Smooth muscle cell (in vitro differentiated cells): ENCODE data around the gene PIK3AP1. TPM values are rescaled to one million over a fixed set of nuclear protein-coding genes. Genes with fewer than 3 reads are reported as not detected.
A peak's percentile ranks its signal among the peaks of the same experiment; 100 is the strongest.

Experiments
- DNase-seq: peaks from one replicate; lab custom pipeline; 2025; ENCODE audit not compliant: unreplicated experiment; lab: John Stamatoyannopoulos, UW
- H2AFZ ChIP-seq: fragments of 200-600 bp; sonication (generic); 2 replicates; pipeline ENCODE4 v1.6.0; 2016; ENCODE audit warnings: antibody characterized with exemption, low read depth, mild to moderate bottlenecking
- H3F3A ChIP-seq: fragments of 200-600 bp; sonication (generic); 2 replicates; pipeline ENCODE4 v1.6.0; 2017; ENCODE audit warnings: antibody characterized with exemption, low read depth
- H3K27ac ChIP-seq: fragments of 200-600 bp; sonication (generic); 2 replicates; pipeline ENCODE4 v1.5.1; 2016; ENCODE audit warnings: low read depth, mild to moderate bottlenecking
- H3K27me3 ChIP-seq: fragments of 200-600 bp; sonication (generic); 2 replicates; pipeline ENCODE4 v1.6.1; 2016; ENCODE audit warnings: low read depth, mild to moderate bottlenecking
- H3K36me3 ChIP-seq: fragments of 200-600 bp; sonication (generic); 2 replicates; pipeline ENCODE4 v1.5.1; 2016; ENCODE audit warnings: low read depth
- H3K4me1 ChIP-seq: fragments of 200-600 bp; sonication (generic); 2 replicates; pipeline ENCODE4 v1.5.1; 2016; ENCODE audit warnings: low read depth
- H3K4me2 ChIP-seq: fragments of 200-600 bp; sonication (generic); 2 replicates; pipeline ENCODE4 v1.6.0; 2016; ENCODE audit warnings: mild to moderate bottlenecking
- H3K4me3 ChIP-seq: fragments of 200-600 bp; sonication (generic); 2 replicates; pipeline ENCODE4 v1.5.1; 2016; ENCODE audit warnings: mild to moderate bottlenecking
- H3K79me2 ChIP-seq: fragments of 200-600 bp; sonication (generic); 2 replicates; pipeline ENCODE4 v1.6.0; 2016; ENCODE audit warnings: low read depth, mild to moderate bottlenecking
- H3K9ac ChIP-seq: fragments of 200-600 bp; sonication (generic); 2 replicates; pipeline ENCODE4 v1.6.0; 2016; ENCODE audit warnings: low read depth
- H3K9me3 ChIP-seq: fragments of 200-600 bp; sonication (generic); replicated peaks from 2 replicates; pipeline ENCODE4 v1.5.1; 2016; ENCODE audit warnings: low read depth
- H4K20me1 ChIP-seq: fragments of 200-600 bp; sonication (generic); 2 replicates; pipeline ENCODE4 v1.6.0; 2016; ENCODE audit warnings: low read depth
- CTCF ChIP-seq: fragments of 200-600 bp; sonication (generic); IDR thresholded peaks from 2 replicates; pipeline ENCODE4 v1.5.1; 2017; ENCODE audit warnings: borderline replicate concordance, mild to moderate bottlenecking, antibody characterized with exemption; ENCODE audit not compliant: insufficient read depth, poor library complexity, severe bottlenecking
- WGBS: methylation state at CpG from one replicate; pipeline ENCODE4 v1.1.7; 2016; ENCODE audit warnings: low lambda C conversion rate; 5-methylcytosine and 5-hydroxymethylcytosine counted together
- polyA plus RNA-seq: library from polyadenylated mRNA; unstranded; fragments of >200 nt; fragmentation: Nextera tagmentation; extraction: Ambion mirVana; gene quantifications from 2 replicates; pipeline ENCODE4 v1.2.1, GENCODE V29; 2016
- total RNA-seq: library from RNA; depleted of rRNA; stranded (reverse); fragments of >200 nt; gene quantifications from 2 replicates; pipeline ENCODE4 v1.2.3, GENCODE V29; 2014

The PIK3AP1 gene
- total and polyA plus RNA-seq, 2 experiments from 2014 or later, result 1.2 TPM; not detected in 1

GRCh38 chr10:96568402-96568801, 151.9 kb downstream of the PIK3AP1 start:
- DNase-seq, result no peak
- peaks cover 98% of the 10 kb centered on the region for H3K79me2 ChIP-seq
- H4K20me1 ChIP-seq, result peaks cover 100% of the 10 kb centered on the region
- no peaks in the 10 kb centered on the region for H3K9me3 ChIP-seq
- H3K4me1 ChIP-seq, result peaks cover 8% of the 10 kb centered on the region
- peaks cover 10% of the 10 kb centered on the region for H3F3A ChIP-seq
- TF ChIP-seq CTCF, result no peak
- no peak overlapping the region for H3K4me2 ChIP-seq
- no peak overlapping the region for H3K4me3 ChIP-seq
- H3K27ac ChIP-seq, result no peak overlapping the region
- H2AFZ ChIP-seq, result no peak overlapping the region
- 94% methylated on average over 1 of the region's 1 CpG for WGBS
- no peaks in the 10 kb centered on the region for H3K36me3 ChIP-seq
- H3K27me3 ChIP-seq, result no peaks in the 10 kb centered on the region
- no peak overlapping the region for H3K9ac ChIP-seq

DNA sequence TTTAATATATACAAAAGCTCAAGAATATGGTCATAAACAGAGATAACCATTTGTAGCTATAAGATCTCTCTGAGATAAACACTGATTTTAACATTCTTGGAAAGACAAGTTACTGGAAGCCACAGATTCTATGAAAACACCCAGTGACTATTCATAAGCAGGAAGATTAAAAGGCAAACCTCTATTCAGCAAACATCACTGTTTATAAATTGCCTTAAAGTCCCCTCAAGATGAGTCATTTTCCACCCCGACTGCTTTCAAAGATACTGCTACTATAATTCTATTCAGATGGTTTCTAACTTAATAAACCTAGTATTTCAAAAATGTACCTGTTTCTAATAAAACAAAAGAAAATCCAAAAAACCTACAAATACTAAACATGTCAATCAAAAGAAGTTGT, 154.5 kb downstream of the PIK3AP1 start:
- Histone ChIP-seq H3K4me3 (no peak overlapping the region), H3K9ac (no peak overlapping the region), H3K27ac (peak overlapping the region; percentile 50), H3K27me3 (no peaks in the 10 kb centered on the region), H3K4me1 (peaks cover 8% of the 10 kb centered on the region), H3K9me3 (no peaks in the 10 kb centered on the region), H3K79me2 (peaks cover 87% of the 10 kb centered on the region), H2AFZ (no peak overlapping the region), H3K4me2 (peak overlapping the region; percentile 64), H4K20me1 (peaks cover 100% of the 10 kb centered on the region), H3K36me3 (peaks cover 3% of the 10 kb centered on the region), H3F3A (peaks cover 10% of the 10 kb centered on the region)
- WGBS, result 10% methylated on average over 1 of the region's 1 CpG
- no peak for DNase-seq
- no peak for TF ChIP-seq CTCF

DNA sequence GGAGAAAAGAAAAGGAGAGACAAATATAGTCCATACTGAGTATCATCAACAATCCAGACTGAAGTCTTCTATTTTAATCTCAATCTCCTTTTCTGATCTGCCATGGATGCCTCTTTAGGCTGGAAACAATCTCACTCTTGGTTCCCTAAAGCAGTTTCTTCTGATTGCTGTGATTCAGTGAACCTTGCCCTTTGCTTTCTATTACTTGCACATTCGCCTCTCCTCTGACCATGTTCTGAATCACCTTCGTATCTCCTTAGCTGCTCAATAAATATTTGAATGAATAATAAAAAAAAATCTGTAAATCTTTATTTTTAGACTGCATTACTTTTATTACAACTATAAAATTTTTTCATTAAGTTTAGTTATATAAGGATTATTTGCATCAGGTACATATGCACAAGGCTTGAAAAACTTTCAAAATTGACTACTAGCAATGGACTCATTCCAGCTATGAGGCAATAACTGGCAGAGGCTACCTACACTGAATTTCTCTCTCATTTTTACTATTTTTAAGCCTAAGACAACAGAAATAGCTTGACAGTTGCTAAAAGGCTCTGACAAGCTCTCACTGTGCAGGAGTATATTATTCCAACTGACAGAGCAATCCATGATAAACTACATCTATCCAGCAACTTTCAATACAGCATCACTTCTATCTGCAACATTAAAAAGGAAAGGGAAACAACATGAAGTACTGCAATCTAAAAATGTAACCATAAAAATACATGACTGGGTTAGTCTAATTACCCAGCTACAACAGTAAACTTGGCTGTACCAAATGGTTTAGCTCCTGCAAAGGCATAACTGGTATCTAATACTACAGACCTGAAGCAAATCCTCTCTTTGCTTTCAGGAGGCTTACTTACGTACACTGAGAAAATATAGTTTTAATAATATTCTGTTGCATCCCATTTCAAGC, 159.1 kb downstream of the PIK3AP1 start:
- DNase-seq, result no peak
- Histone ChIP-seq H3K79me2 (peaks cover 55% of the 10 kb centered on the region), H3F3A (peaks cover 2% of the 10 kb centered on the region), H3K4me2 (no peak overlapping the region), H4K20me1 (peaks cover 99% of the 10 kb centered on the region), H3K4me1 (peaks cover 8% of the 10 kb centered on the region), H3K9ac (no peak overlapping the region), H3K36me3 (peaks cover 19% of the 10 kb centered on the region), H3K27ac (no peak overlapping the region), H2AFZ (no peak overlapping the region), H3K4me3 (no peak overlapping the region), H3K9me3 (no peaks in the 10 kb centered on the region), H3K27me3 (no peaks in the 10 kb centered on the region)
- no peak for TF ChIP-seq CTCF
- WGBS, result 98% methylated on average over 3 of the region's 3 CpGs

GRCh38 chr10:96560489-96560888, 159.8 kb downstream of the PIK3AP1 start:
- no peaks in the 10 kb centered on the region for H3K9me3 ChIP-seq
- no peak overlapping the region for H2AFZ ChIP-seq
- no peak overlapping the region for H3K9ac ChIP-seq
- H4K20me1 ChIP-seq, result peaks cover 99% of the 10 kb centered on the region
- no peaks in the 10 kb centered on the region for H3F3A ChIP-seq
- no peak for DNase-seq
- no peak overlapping the region for H3K27ac ChIP-seq
- peaks cover 3% of the 10 kb centered on the region for H3K4me1 ChIP-seq
- WGBS, result 93% methylated on average over 2 of the region's 2 CpGs
- H3K79me2 ChIP-seq, result peaks cover 50% of the 10 kb centered on the region
- no peaks in the 10 kb centered on the region for H3K27me3 ChIP-seq
- H3K4me3 ChIP-seq, result no peak overlapping the region
- peaks cover 19% of the 10 kb centered on the region for H3K36me3 ChIP-seq
- TF ChIP-seq CTCF, result no peak
- H3K4me2 ChIP-seq, result no peak overlapping the region
